H9 (cell line): ENCODE data around the gene LIPH. TPM values are rescaled to one million over a fixed set of nuclear protein-coding genes. Genes with fewer than 3 reads are reported as not detected.
A peak's percentile ranks its signal among the peaks of the same experiment; 100 is the strongest.

Experiments used
- DNase-seq: peaks from one replicate; pipeline ENCODE4 v3.0.0-alpha.2; 2017
- H2AFZ ChIP-seq: one replicate; pipeline ENCODE4 v1.6.1; 2013; ENCODE audit warnings: mild to moderate bottlenecking, low read length, control low read depth, moderate library complexity
- H2AK5ac ChIP-seq: 2 replicates; pipeline ENCODE4 v1.6.1; 2013; ENCODE audit warnings: low read length, control low read depth, mixed read lengths; ENCODE audit not compliant: insufficient read length
- H2BK120ac ChIP-seq: one replicate; pipeline ENCODE4 v1.6.1; 2013; ENCODE audit warnings: low read depth, mild to moderate bottlenecking, low read length, control low read depth, inconsistent platforms; ENCODE audit not compliant: poor library complexity, severe bottlenecking
- H2BK12ac ChIP-seq: 2 replicates; pipeline ENCODE4 v1.6.1; 2013; ENCODE audit warnings: low read length, control low read depth, mixed read lengths, low read depth; ENCODE audit not compliant: insufficient read length
- H2BK15ac ChIP-seq: 2 replicates; pipeline ENCODE4 v1.6.1; 2013; ENCODE audit warnings: low read depth, low read length, control low read depth
- H2BK20ac ChIP-seq: one replicate; pipeline ENCODE4 v1.6.1; 2013; ENCODE audit warnings: low read depth, mild to moderate bottlenecking, low read length, control low read depth, inconsistent platforms; ENCODE audit not compliant: poor library complexity, severe bottlenecking
- H2BK5ac ChIP-seq: 2 replicates; pipeline ENCODE4 v1.6.1; 2013; ENCODE audit warnings: low read length, control low read depth, mixed read lengths; ENCODE audit not compliant: insufficient read length
- H3K14ac ChIP-seq: 2 replicates; pipeline ENCODE4 v1.6.1; 2013; ENCODE audit warnings: low read length, control low read depth; ENCODE audit not compliant: insufficient read depth
- H3K18ac ChIP-seq: 2 replicates; pipeline ENCODE4 v1.6.1; 2013; ENCODE audit warnings: low read depth, mild to moderate bottlenecking, mixed read lengths, low read length, control low read depth; ENCODE audit not compliant: insufficient read length
- H3K23ac ChIP-seq: 2 replicates; pipeline ENCODE4 v1.6.1; 2013; ENCODE audit warnings: low read length, control low read depth, mixed read lengths, low read depth; ENCODE audit not compliant: insufficient read length
- H3K23me2 ChIP-seq: 2 replicates; pipeline ENCODE4 v1.6.1; 2013; ENCODE audit warnings: low read depth, mild to moderate bottlenecking, mixed read lengths, low read length, control low read depth; ENCODE audit not compliant: insufficient read length, poor library complexity, severe bottlenecking
- H3K27ac ChIP-seq: 2 replicates; pipeline ENCODE4 v1.5.1; 2013; ENCODE audit warnings: low read length, control low read depth, mixed read lengths, low read depth; ENCODE audit not compliant: insufficient read length
- H3K27me3 ChIP-seq: 2 replicates; pipeline ENCODE4 v1.6.1; 2013; ENCODE audit warnings: low read length, control low read depth, inconsistent platforms; ENCODE audit not compliant: insufficient read depth
- H3K4ac ChIP-seq: 2 replicates; pipeline ENCODE4 v1.6.1; 2013; ENCODE audit warnings: low read depth, mild to moderate bottlenecking, control low read depth, inconsistent platforms, low read length, moderate library complexity
- H3K4me1 ChIP-seq: 2 replicates; pipeline ENCODE4 v1.6.1; 2013; ENCODE audit warnings: low read length, control low read depth, inconsistent platforms; ENCODE audit not compliant: insufficient read depth
- H3K4me2 ChIP-seq: 2 replicates; pipeline ENCODE4 v1.6.1; 2013; ENCODE audit warnings: low read length, control low read depth, mixed read lengths; ENCODE audit not compliant: insufficient read length, insufficient read depth
- H3K56ac ChIP-seq: 2 replicates; pipeline ENCODE4 v1.6.1; 2013; ENCODE audit warnings: low read depth, mild to moderate bottlenecking, mixed read lengths, low read length, control low read depth; ENCODE audit not compliant: insufficient read length
- H3K79me1 ChIP-seq: 2 replicates; pipeline ENCODE4 v1.6.1; 2013; ENCODE audit warnings: low read depth, mild to moderate bottlenecking, moderate library complexity, low read length, control low read depth, inconsistent platforms; ENCODE audit not compliant: insufficient read depth, poor library complexity, severe bottlenecking
- H3K79me2 ChIP-seq: 2 replicates; pipeline ENCODE4 v1.6.1; 2013; ENCODE audit warnings: low read length, control low read depth, inconsistent platforms; ENCODE audit not compliant: insufficient read depth
- H3K9ac ChIP-seq: 2 replicates; pipeline ENCODE4 v1.6.1; 2013; ENCODE audit warnings: low read length, control low read depth, mixed read lengths; ENCODE audit not compliant: insufficient read length; ENCODE audit errors: extremely low read depth
- H3K9me3 ChIP-seq: one replicate; pipeline ENCODE4 v1.6.1; 2013; ENCODE audit warnings: low read depth, low read length, inconsistent platforms; ENCODE audit not compliant: control insufficient read depth
- H3T11ph ChIP-seq: one replicate; pipeline ENCODE4 v1.6.1; 2013; ENCODE audit warnings: mild to moderate bottlenecking, low read length, control low read depth, inconsistent platforms
- H4K20me1 ChIP-seq: one replicate; pipeline ENCODE4 v1.6.1; 2013; ENCODE audit not compliant: control insufficient read depth, insufficient read length, insufficient read depth
- H4K5ac ChIP-seq: 2 replicates; pipeline ENCODE4 v1.6.1; 2013; ENCODE audit warnings: low read depth, mild to moderate bottlenecking, mixed read lengths, low read length, control low read depth; ENCODE audit not compliant: insufficient read length
- H4K8ac ChIP-seq: replicated peaks from 2 replicates; pipeline ENCODE4 v1.6.1; 2013; ENCODE audit warnings: low read length, control low read depth, mixed read lengths, low read depth; ENCODE audit not compliant: insufficient read length
- H4K91ac ChIP-seq: 2 replicates; pipeline ENCODE4 v1.6.1; 2013; ENCODE audit warnings: low read depth, mild to moderate bottlenecking, moderate library complexity, mixed read lengths, low read length, control low read depth; ENCODE audit not compliant: insufficient read length
- H3K27ac Mint-ChIP-seq, 3 experiments: 2 replicates in 2 of 3; 3 replicates in 1 of 3; pipeline ENCODE4 v1.8.0; 2020 to 2021; ENCODE audit warnings: mixed read lengths in 3 of 3, mild to moderate bottlenecking in 1 of 3, moderate library complexity in 1 of 3
- H3K27me3 Mint-ChIP-seq: 2 replicates; pipeline ENCODE4 v1.8.0; 2021; ENCODE audit warnings: low read depth, mild to moderate bottlenecking, moderate library complexity, mixed read lengths
- H3K36me3 Mint-ChIP-seq, 3 experiments: 2 replicates in 2 of 3; 3 replicates in 1 of 3; pipeline ENCODE4 v1.8.0; 2020 to 2021; ENCODE audit warnings: low read depth in 3 of 3, mixed read lengths in 3 of 3; ENCODE audit not compliant: insufficient read depth in 1 of 3
- H3K4me1 Mint-ChIP-seq, 2 experiments: 2 replicates each; pipeline ENCODE4 v1.8.0; 2020; ENCODE audit warnings: mixed read lengths in 2 of 2
- H3K4me3 Mint-ChIP-seq, 2 experiments: 2 replicates in 1 of 2; 3 replicates in 1 of 2; pipeline ENCODE4 v1.8.0; 2020 to 2021; ENCODE audit warnings: mild to moderate bottlenecking in 2 of 2, mixed read lengths in 2 of 2, moderate library complexity in 1 of 2
- H3K9me3 Mint-ChIP-seq, 2 experiments: 2 replicates in 1 of 2; 3 replicates in 1 of 2; pipeline ENCODE4 v1.8.0; 2020; ENCODE audit warnings: mild to moderate bottlenecking in 2 of 2, mixed read lengths in 2 of 2, moderate library complexity in 1 of 2
- WGBS: extraction: QIAGEN DNeasy Blood & Tissue Kit; methylation state at CpG from one replicate; pipeline ENCODE4 v1.1.7; 2013; ENCODE audit warnings: missing lambda C conversion rate, low lambda C conversion rate, mixed read lengths; ENCODE audit not compliant: insufficient read length; ENCODE audit errors: extremely low coverage; 5-methylcytosine and 5-hydroxymethylcytosine counted together
- total RNA-seq: library from RNA; stranded (reverse); gene quantifications from 2 replicates; pipeline ENCODE4 v1.2.1, GENCODE V29; 2021
- TF ChIP-seq, protein P1 (sequence below): fragments of 200-600 bp; sonication (generic); conservative IDR thresholded peaks from 3 replicates; pipeline ENCODE4 v1.8.0; 2021; ENCODE audit warnings: antibody characterized with exemption, mild to moderate bottlenecking

The LIPH gene
- total RNA-seq, 1 experiment from 2014 or later: 0.17 TPM

DNA sequence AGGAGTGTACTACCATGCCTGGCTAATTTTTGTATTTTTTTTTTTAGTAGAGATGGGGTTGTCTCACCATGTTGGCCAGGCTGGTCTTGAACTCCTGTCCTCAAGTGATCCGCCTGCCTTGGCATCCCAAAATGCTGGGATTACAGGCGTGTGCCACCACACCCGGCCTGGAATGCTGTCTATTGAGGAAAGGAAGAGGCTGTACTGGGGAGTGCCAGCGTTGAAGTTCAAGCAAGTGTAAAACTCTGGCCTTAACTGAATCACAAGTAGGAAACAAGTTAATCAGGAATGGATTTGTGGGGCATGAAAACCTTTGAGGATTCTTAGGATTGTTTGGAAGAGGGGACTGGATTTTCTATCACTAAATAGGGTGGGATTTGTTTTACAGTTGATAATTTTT, 32.3 kb upstream of the LIPH start:
- Histone ChIP-seq H3K4ac (no peak overlapping the region), H3K79me1 (peaks cover 5% of the 10 kb centered on the region), H2AK5ac (no peak overlapping the region), H4K8ac (no peak overlapping the region), H3K79me2 (peaks cover 26% of the 10 kb centered on the region), H3K23me2 (peaks cover 10% of the 10 kb centered on the region), H2BK5ac (no peak overlapping the region), H4K20me1 (no peaks in the 10 kb centered on the region), H2BK12ac (peak overlapping the region; percentile 57), H3K9ac (no peak overlapping the region), H3K9me3 (no peaks in the 10 kb centered on the region), H3K27ac (no peak overlapping the region), H3K14ac (no peak overlapping the region), H4K91ac (no peak overlapping the region), H3K56ac (no peak overlapping the region), H2AFZ (no peak overlapping the region), H2BK15ac (no peak overlapping the region), H4K5ac (no peak overlapping the region), H3K23ac (no peak overlapping the region), H3K4me2 (peak overlapping the region; percentile 94), H3K4me1 (peaks cover 5% of the 10 kb centered on the region), H2BK20ac (no peak overlapping the region), H3T11ph (no peak overlapping the region), H3K27me3 (no peaks in the 10 kb centered on the region), H2BK120ac (no peak overlapping the region), H3K18ac (no peak overlapping the region)
- peaks cover 0 to 2% of the 10 kb centered on the region in 2 experiments; a peak in 1 of 5 replicates for H3K9me3 Mint-ChIP-seq
- TF ChIP-seq, protein P1, sequence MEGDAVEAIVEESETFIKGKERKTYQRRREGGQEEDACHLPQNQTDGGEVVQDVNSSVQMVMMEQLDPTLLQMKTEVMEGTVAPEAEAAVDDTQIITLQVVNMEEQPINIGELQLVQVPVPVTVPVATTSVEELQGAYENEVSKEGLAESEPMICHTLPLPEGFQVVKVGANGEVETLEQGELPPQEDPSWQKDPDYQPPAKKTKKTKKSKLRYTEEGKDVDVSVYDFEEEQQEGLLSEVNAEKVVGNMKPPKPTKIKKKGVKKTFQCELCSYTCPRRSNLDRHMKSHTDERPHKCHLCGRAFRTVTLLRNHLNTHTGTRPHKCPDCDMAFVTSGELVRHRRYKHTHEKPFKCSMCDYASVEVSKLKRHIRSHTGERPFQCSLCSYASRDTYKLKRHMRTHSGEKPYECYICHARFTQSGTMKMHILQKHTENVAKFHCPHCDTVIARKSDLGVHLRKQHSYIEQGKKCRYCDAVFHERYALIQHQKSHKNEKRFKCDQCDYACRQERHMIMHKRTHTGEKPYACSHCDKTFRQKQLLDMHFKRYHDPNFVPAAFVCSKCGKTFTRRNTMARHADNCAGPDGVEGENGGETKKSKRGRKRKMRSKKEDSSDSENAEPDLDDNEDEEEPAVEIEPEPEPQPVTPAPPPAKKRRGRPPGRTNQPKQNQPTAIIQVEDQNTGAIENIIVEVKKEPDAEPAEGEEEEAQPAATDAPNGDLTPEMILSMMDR: no peak
- no peaks in the 10 kb centered on the region; the same call in 1 of the 2 replicates for H3K27me3 Mint-ChIP-seq
- H3K4me3 Mint-ChIP-seq: peak overlapping the region; percentile 70 to 88
- peaks cover 28 to 52% of the 10 kb centered on the region in 2 experiments for H3K4me1 Mint-ChIP-seq
- WGBS: no CpG with 5 or more reads among the region's 4 CpGs
- no peak for DNase-seq
- peak overlapping the region; percentile 95 to 98 (median 98) for H3K27ac Mint-ChIP-seq
- H3K36me3 Mint-ChIP-seq: peaks cover 0 to 5% (median 4%) of the 10 kb centered on the region in 3 experiments; a peak in 4 of 7 replicates
